ENCODE data around the gene CLSTN2. TPM values are rescaled to one million over a fixed set of nuclear protein-coding genes. Genes with fewer than 3 reads are reported as not detected.

The CLSTN2 gene
- total and polyA plus RNA-seq, 4 donors = 0.13 to 20.6 (median 9.1) TPM

DNA sequence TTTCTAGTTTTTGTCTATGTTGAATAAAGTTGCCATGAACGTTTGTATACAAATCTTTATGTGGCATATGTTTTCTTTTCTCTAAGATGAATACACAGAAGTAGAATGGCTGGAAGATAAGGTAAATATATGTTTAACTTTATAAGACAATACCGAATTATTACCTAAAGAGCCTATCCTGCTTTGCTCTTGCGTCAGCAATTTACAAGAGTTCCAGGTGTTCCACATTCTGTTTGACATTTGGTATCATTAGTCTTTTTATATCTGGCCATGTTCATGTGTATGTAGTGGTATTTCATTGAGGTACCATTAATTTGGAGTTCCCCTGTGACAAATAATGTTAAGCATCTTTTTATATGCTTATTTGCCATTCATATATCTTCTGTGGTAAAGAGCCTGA is 668.8 kb downstream of the CLSTN2 start:
- Histone ChIP-seq H3K27ac (ENCODE audit: low read depth in 1 of 2, low read length in 2 of 2) (no peak overlapping the region), H3K27me3 (ENCODE audit: control insufficient read depth in 1 of 2, insufficient read depth in 2 of 2, low read length in 1 of 2) (no peaks in the 10 kb centered on the region), H3K4me1 (ENCODE audit: control insufficient read depth in 1 of 2, insufficient read depth in 2 of 2, low read length in 2 of 2) (no peaks in the 10 kb centered on the region), H3K9me3 (ENCODE audit: control insufficient read depth, low read length) (no peaks in the 10 kb centered on the region), H3K36me3 (ENCODE audit: control insufficient read depth in 1 of 2, insufficient read depth in 2 of 2, low read length in 1 of 2) (no peaks in the 10 kb centered on the region), H3K4me3 (ENCODE audit: low read length in 2 of 2) (no peak overlapping the region)
- intact Hi-C loops (cut with DNase I) = no loop called here
- no peak for DNase-seq
- WGBS, 2 donors = 78 to 80% methylated on average over 3 of the region's 3 CpGs
- ATAC-seq (ENCODE audit: low FRiP score) = no peak

DNA sequence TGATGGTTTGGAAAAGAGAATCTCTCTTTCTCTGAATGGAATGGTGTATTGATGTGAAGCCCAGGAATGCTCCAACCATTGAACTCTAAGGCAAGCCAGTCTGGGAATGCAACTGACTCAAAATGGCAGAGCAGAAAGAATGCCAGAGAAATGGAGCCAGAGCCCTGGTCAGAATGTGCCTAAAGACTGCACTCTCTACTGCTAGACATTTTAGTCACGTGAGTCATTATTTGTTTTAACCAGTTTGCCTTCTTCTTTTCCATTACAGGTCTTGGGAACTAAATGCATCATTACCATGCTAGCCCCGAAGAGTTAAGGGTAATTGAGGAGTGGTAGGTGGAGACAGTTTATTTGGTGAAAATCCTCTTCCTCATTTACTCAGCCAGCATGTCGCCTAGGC is 675.6 kb downstream of the CLSTN2 start:
- WGBS, 2 donors = 65 to 66% methylated on average over 3 of the region's 3 CpGs

DNA sequence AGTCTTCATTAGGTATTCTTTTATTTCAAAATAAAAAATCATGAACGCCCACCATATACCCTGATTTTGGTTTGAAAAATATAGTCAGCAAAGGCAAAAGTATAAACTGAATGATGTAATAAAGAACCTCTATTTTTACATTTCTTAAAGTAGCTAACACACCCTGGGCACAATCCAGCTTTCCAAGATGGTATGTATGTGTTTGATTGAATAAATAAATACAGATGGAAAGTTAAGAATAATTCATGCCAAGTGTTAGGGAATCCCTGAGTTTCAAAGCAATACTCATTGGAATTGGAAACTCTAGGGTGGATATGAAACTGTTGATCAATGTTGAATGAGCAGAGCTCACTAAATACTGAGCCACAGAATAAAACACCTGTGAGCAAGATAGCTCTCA is 679.0 kb downstream of the CLSTN2 start:
- H3K4me3 ChIP-seq (ENCODE audit: low read length in 2 of 2) = no peak overlapping the region
- H3K27me3 ChIP-seq (ENCODE audit: control insufficient read depth in 1 of 2, insufficient read depth in 2 of 2, low read length in 1 of 2) = no peaks in the 10 kb centered on the region
- intact Hi-C loops (cut with DNase I) = no loop called here
- no peak overlapping the region for H3K27ac ChIP-seq (ENCODE audit: low read depth in 1 of 2, low read length in 2 of 2)
- no peaks in the 10 kb centered on the region for H3K4me1 ChIP-seq (ENCODE audit: control insufficient read depth in 1 of 2, insufficient read depth in 2 of 2, low read length in 2 of 2)
- 75 to 80% methylated on average over 1 of the region's 1 CpG for WGBS, 2 donors
- H3K36me3 ChIP-seq (ENCODE audit: control insufficient read depth in 1 of 2, insufficient read depth in 2 of 2, low read length in 1 of 2) = no peaks in the 10 kb centered on the region
- peaks cover 1% of the 10 kb centered on the region for H3K9me3 ChIP-seq (ENCODE audit: control insufficient read depth, low read length)
- ATAC-seq (ENCODE audit: low FRiP score) = no peak
- no peak for DNase-seq

More for the DNA sequence above, 675.6 kb downstream of the CLSTN2 start:
- Histone ChIP-seq H3K27ac (ENCODE audit: low read depth in 1 of 2, low read length in 2 of 2) (no peak overlapping the region), H3K27me3 (ENCODE audit: control insufficient read depth in 1 of 2, insufficient read depth in 2 of 2, low read length in 1 of 2) (no peaks in the 10 kb centered on the region), H3K4me1 (ENCODE audit: control insufficient read depth in 1 of 2, insufficient read depth in 2 of 2, low read length in 2 of 2) (no peaks in the 10 kb centered on the region), H3K9me3 (ENCODE audit: control insufficient read depth, low read length) (no peaks in the 10 kb centered on the region), H3K4me3 (ENCODE audit: low read length in 2 of 2) (no peak overlapping the region), H3K36me3 (ENCODE audit: control insufficient read depth in 1 of 2, insufficient read depth in 2 of 2, low read length in 1 of 2) (no peaks in the 10 kb centered on the region)
- DNase-seq (no peak), ATAC-seq (ENCODE audit: low FRiP score) (no peak)
- intact Hi-C loops (cut with DNase I) = no loop called here

DNA sequence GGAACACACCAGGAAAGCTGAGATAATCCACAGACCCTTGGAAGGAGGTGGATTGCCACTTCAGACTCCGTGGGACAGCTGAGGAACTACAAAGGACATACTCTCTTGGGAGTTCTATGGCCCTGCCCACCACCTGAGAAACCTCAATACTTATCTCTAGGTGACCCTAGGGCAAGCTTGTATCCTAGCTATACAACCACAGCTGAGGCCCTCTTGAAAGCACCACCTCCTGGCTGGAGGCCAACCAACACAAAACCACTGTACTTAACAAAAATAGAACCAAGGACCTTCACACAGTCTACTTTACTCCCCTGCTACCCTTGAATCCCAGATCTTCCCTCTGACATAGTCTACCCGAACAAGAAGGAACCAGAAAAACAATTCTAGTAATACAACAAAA is 682.1 kb downstream of the CLSTN2 start:
- intact Hi-C loops (cut with DNase I) = no loop called here
- ATAC-seq (ENCODE audit: low FRiP score) = no peak
- Histone ChIP-seq H3K27ac (ENCODE audit: low read depth in 1 of 2, low read length in 2 of 2) (no peak overlapping the region), H3K4me1 (ENCODE audit: control insufficient read depth in 1 of 2, insufficient read depth in 2 of 2, low read length in 2 of 2) (no peaks in the 10 kb centered on the region), H3K36me3 (ENCODE audit: control insufficient read depth in 1 of 2, insufficient read depth in 2 of 2, low read length in 1 of 2) (no peaks in the 10 kb centered on the region), H3K4me3 (ENCODE audit: low read length in 2 of 2) (no peak overlapping the region), H3K9me3 (ENCODE audit: control insufficient read depth, low read length) (peaks cover 1% of the 10 kb centered on the region), H3K27me3 (ENCODE audit: control insufficient read depth in 1 of 2, insufficient read depth in 2 of 2, low read length in 1 of 2) (peaks cover 0 to 3% of the 10 kb centered on the region in 2 donors)
- WGBS, 2 donors = 51 to 55% methylated on average over 2 of the region's 2 CpGs
- DNase-seq = no peak

DNA sequence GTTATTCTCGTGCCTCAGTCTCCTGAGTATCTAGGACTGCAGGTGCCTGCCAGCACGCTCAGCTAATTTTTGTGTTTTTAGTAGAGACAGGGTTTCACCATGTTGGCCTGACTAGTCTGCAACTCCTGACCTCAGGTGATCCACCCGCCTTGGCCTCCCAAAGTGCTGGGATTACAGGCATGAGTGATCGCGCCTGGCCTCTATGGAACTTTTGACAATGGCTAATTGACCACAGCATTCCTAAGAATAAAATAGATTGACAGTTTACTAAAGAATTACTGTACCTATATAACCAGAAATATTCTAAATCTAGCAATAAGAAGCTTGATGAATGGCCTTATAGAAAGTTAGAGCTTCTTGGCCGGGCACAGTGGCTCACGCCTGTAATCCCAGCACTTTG is 691.9 kb downstream of the CLSTN2 start:
- WGBS, 2 donors = 91 to 92% methylated on average over 7 of the region's 7 CpGs
- Histone ChIP-seq H3K36me3 (ENCODE audit: control insufficient read depth in 1 of 2, insufficient read depth in 2 of 2, low read length in 1 of 2) (no peaks in the 10 kb centered on the region), H3K27me3 (ENCODE audit: control insufficient read depth in 1 of 2, insufficient read depth in 2 of 2, low read length in 1 of 2) (no peaks in the 10 kb centered on the region), H3K9me3 (ENCODE audit: control insufficient read depth, low read length) (no peaks in the 10 kb centered on the region), H3K4me3 (ENCODE audit: low read length in 2 of 2) (no peak overlapping the region), H3K27ac (ENCODE audit: low read depth in 1 of 2, low read length in 2 of 2) (no peak overlapping the region), H3K4me1 (ENCODE audit: control insufficient read depth in 1 of 2, insufficient read depth in 2 of 2, low read length in 2 of 2) (no peaks in the 10 kb centered on the region)
- intact Hi-C loops (cut with DNase I) = no loop called here
- no peak for DNase-seq
- no peak for ATAC-seq (ENCODE audit: low FRiP score)
